H54 (cell line): ENCODE results near the gene BMP7.
"Not testable (repeated sequence)": the region's sequence is repeated elsewhere in the genome, so short reads cannot be mapped to it uniquely, and the experiment has no call there.

Source experiments
- DNase-seq: peaks from one replicate; pipeline ENCODE4 v3.0.0; 2011; ENCODE audit warnings: low spot score, mixed read lengths; ENCODE audit not compliant: insufficient read length
- FAIRE-seq: peaks from 3 replicates; lab custom pipeline; 2011; peaks lifted over from hg19 to GRCh38; lab: Jason Lieb, UNC
- POLR2A ChIP-seq: IDR thresholded peaks from 2 replicates; pipeline ENCODE4 v1.6.1; 2011; ENCODE audit warnings: low read depth, mild to moderate bottlenecking, low read length

The BMP7 gene

GRCh38 chr20:57265336-57265996 lies 975 bp downstream of the BMP7 start:
- no peak for TF ChIP-seq POLR2A
- FAIRE-seq (no peak), DNase-seq (no peak)

GRCh38 chr20:57264908-57265335 lies 1.5 kb downstream of the BMP7 start:
- not testable (repeated sequence) for DNase-seq, FAIRE-seq

DNA sequence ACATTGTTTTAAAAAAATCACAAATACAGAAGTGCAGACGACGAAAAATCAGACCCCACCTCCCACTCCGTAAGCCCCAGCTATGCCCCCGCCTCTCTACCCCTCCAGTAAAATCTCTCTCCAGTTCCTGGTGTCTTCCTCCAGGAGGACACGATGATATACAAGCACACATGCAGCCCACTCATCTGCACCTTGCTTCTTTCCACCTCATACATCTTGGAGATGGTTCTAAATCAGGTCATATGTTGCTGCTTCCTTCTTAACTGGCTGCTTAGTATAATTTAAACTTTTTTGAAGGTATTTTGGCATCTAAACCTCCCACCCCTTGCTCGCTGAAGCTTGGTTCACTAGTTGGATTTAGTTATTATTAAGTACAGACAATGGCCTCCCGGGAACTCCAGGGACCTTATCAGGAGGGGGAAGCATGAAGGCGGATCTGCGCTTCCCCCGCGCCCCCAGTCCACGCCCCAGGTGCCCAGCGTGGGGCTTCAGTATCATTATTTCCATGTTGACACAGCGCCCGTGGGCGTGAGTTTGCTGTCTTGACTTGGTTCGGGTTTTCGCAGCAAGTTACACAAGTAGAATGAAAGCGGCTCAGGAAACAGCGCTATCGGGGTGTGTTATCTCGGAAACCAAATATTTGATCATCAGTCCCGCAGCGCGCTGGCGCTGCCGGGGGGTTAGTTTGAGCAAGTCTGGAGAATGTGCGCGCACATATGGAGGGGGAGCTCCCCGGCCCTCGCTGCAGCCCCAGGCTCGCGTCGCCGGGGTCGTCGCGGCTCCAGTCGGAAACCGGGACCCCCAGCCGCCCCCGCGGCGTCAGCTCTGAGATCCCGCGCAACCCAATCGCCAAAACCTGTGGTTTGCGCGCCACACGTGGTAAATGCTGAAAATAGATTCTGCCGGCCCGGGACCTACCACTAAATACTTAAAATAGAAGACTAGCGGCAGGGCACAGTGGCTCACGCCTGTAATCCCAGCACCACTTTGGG lies 2.3 kb downstream of the BMP7 start:
- FAIRE-seq (no peak), DNase-seq (no peak)
- TF ChIP-seq POLR2A, result no peak

DNA sequence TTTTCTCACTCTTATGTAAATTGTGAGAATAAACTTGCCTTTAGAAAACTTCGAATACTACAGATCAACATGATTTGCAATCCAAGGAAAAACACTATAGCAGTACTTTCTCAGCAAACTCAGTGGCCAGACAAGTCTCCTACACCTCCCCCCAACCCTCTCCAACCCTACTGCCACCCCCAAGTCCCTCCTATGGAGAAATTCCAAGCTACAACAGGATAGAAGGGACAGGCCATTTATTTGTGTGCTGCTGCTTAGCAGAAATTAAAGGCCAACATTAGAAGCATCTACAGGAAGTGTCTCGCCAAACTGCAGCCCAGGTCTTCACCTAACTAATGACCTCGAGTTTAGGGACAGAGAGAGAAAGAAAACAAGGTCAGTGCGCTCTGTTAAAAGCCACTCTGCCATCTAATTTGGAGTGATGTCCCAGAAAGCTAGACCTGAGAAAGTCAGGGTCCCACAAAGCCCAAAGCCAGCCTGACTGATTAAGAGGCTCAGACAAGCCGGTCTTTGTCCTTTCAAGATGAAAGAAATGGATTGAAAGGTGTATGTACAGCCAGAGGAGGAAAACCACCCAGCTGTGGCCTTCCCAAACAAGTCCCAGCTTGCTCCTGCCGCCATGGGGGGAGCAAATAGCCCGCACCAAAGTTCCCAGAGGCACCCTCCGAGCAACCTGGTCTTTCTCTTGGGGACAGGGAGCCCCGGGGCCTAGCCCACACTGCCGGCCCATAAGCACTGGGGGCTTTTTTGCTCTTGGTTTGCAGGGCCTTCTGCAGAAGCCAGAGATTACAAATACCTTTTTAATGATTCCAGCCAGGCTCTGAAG lies 3.4 kb downstream of the BMP7 start:
- DNase-seq, result no peak
- no peak for TF ChIP-seq POLR2A
- FAIRE-seq, result no peak

- FAIRE-seq (no peak), DNase-seq (no peak)
- TF ChIP-seq POLR2A, result no peak
These were observed 4.1 kb downstream of the BMP7 start for GRCh38 chr20:57262301-57262700.

GRCh38 chr20:57261457-57262251 lies 4.8 kb downstream of the BMP7 start:
- no peak for TF ChIP-seq POLR2A
- FAIRE-seq, result no peak

DNA sequence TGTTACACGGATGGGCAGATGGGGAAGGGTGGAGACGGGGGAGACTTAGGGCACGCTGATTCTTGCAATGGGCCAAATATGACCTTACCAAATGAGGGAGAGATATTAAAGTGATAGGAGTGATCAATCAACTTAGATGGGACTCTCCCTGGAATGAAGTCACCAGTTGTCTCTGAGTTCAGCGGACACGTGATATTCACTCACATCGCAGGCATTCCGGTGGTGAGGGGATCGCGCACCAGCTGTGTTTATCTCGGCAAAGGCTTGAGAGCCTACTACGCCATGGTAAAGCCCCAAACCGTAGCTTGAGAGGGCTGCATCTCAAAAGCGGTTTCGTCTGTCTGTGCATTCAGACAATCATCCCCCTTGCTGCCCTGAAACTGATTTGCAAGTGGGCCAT lies 5.5 kb downstream of the BMP7 start:
- FAIRE-seq (no peak), DNase-seq (no peak)
- no peak for TF ChIP-seq POLR2A

More at GRCh38 chr20:57261457-57262251, 4.8 kb downstream of the BMP7 start:
- no peak for DNase-seq

DNA sequence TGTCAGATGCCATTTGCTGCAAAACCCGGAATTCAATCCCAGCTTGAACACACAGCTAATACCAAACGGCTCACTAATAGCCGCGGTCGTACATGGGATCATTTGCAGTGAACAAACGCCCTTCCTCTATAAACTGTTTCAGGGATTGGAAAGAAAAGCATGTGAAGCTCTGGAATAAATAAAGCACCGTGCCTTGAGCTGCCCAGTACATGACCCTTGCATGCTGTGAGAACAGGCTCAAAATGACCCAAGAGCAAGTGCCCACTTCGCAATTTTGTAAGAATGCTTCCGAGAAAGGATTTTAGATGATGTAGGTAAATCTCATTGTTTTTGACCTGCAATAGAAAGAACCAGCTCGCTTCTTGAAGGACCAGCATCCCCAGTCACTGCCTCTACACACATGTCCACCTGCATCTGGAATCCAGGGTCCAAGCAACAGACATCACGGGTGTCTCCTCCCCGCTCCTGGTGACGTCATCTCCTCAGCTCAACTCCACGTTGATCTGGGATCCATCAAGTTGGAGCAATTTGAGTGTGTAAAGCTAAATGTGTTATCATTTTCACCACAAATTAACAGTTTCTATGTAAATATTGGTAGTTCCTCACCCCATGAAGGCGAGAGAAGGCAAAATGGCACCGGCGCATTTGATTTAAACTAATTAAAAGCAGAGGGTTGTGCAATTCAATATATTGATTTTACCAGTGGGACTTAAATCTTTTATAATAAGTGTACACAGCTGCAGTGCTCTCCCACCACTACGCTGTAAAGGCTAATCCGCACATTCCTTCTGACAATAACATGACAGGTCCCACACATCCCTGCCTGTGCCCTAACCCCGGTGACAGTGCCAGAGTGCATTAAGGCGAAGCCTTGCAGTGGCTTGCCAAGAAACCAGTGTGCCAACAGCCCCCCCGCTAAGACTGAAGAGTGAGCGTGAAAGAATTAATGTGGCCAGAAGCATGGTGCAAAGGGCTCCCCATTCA lies 6.2 kb downstream of the BMP7 start:
- no peak for FAIRE-seq
- no peak for TF ChIP-seq POLR2A
- no peak for DNase-seq

DNA sequence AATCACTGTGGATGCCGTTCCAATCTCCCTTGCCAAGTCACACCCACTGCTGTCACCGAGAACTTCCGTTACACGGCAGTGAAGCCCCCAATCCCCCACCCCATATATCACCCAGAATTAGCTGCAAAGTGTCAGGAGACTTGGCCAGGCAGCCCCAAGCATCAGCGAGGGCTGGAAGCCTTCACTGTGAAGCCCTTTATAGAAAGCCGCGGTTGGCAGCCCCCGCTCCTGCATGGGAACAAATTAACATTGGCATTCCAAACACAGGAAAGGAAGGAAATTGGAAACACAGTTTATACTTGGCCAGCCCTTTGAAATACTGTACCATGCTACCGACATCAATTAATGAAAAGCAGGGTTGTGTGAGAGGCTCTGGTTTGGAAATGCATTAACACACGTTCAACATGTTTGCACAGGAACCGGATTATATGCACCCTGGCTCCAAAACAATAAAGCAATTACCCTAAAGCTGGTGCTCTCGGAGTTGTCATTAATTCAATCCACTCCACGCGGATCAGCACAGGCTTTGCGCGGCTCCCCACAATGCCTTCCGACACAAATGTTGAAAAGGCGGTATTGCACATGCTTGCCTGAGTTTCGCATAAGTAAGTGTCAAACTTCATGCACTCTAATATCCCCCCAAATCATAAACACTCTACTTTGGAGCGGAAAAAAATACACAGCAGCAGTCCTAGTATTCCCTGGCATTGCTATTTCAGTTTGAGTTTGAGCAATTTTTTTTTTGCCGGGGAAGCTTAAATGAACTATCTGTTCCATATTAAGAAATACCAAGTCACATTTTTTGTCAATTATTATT lies 7.1 kb downstream of the BMP7 start:
- no peak for TF ChIP-seq POLR2A
- DNase-seq, result no peak
- no peak for FAIRE-seq

DNA sequence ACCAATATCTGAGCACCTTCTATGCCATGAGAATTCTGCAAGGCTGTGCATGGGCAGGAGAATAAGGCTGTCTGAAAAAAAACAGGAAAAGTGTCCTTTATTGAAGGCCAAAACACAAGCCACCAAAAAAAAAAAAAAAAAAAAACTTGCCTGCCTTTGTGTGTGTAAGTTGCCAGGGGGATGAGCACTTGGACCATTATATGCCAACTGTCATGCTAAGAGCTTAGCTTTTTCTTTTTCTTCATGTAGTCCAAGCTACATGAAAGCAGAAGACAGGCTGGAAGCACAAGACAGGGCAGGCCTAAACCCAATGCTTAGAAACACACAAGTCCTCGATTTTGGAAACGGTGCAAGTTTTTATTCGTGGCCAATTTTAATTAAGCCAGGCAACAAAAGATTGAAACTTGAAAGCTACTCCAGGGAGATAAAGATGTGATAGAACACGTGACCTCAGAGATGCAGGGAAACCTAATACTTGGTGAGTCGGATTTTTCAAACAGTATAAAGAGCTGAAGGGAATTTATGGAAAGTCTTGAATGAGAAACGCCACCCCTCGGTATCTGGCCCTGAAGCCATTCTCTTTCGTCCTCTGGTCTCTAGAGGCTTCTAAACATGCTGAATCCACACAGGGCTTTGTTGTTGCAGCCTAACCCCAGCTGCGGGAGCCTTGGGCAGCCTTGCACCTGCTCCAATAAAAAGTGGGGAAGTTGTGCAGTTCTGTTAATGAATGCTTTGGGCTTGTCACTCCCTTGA lies 8.6 kb downstream of the BMP7 start:
- no peak for DNase-seq
- TF ChIP-seq POLR2A, result no peak
- no peak for FAIRE-seq
